Hematopoietic multipotent progenitor cell treated with erythropoietin and hydrocortisone succinate and interleukin-3 and kit ligand, for 17 days (in vitro differentiated cells): ENCODE measurements around the gene ZBTB5.
"Not testable (repeated sequence)": the region's sequence is repeated elsewhere in the genome, so short reads cannot be mapped to it uniquely, and the experiment has no call there.

Experiments used
- DNase-seq: peaks from one replicate; pipeline ENCODE4 v3.0.0-alpha.2; 2015; ENCODE audit warnings: low spot score

ZBTB5 gene

GRCh38 chr9:37465249-37466036 lies at the start of gene ZBTB5:
Gene ZBTB5, minus strand, starts transcription at chr9:37465450. Its CDS starts 22,899 bp downstream, at chr9:37442551.
- peak; percentile 98 for DNase-seq

GRCh38 chr9:37514999-37515398 lies 49.7 kb upstream of the ZBTB5 start:
- no peak for DNase-seq

GRCh38 chr9:37514415-37514814 lies 49.2 kb upstream of the ZBTB5 start:
- DNase-seq = not testable (repeated sequence)

GRCh38 chr9:37512437-37512836 lies 47.2 kb upstream of the ZBTB5 start:
- no peak for DNase-seq

GRCh38 chr9:37511016-37512010 lies 46.1 kb upstream of the ZBTB5 start:
- DNase-seq = no peak

- DNase-seq = not testable (repeated sequence)
Measured at GRCh38 chr9:37510053-37510452, 44.8 kb upstream of the ZBTB5 start.

GRCh38 chr9:37509536-37509935 lies 44.3 kb upstream of the ZBTB5 start:
- no peak for DNase-seq

- peak; percentile 30 for DNase-seq
Measured at GRCh38 chr9:37508834-37509206, 43.6 kb upstream of the ZBTB5 start.

- no peak for DNase-seq
Measured at GRCh38 chr9:37508135-37508833, 43.0 kb upstream of the ZBTB5 start.

- no peak for DNase-seq
Measured at GRCh38 chr9:37507566-37508134, 42.4 kb upstream of the ZBTB5 start.

- no peak for DNase-seq
Measured at GRCh38 chr9:37504605-37505004, 39.4 kb upstream of the ZBTB5 start.

GRCh38 chr9:37503736-37504135 lies 38.5 kb upstream of the ZBTB5 start:
- no peak for DNase-seq

GRCh38 chr9:37501957-37502596 lies 36.8 kb upstream of the ZBTB5 start:
- DNase-seq = no peak

- DNase-seq = no peak
Measured at GRCh38 chr9:37499297-37499696, 34.0 kb upstream of the ZBTB5 start.

GRCh38 chr9:37498457-37498856 lies 33.2 kb upstream of the ZBTB5 start:
- DNase-seq = no peak

- no peak for DNase-seq
Measured at GRCh38 chr9:37497320-37497719, 32.1 kb upstream of the ZBTB5 start.

- no peak for DNase-seq
Measured at GRCh38 chr9:37496020-37496419, 30.8 kb upstream of the ZBTB5 start.

GRCh38 chr9:37495571-37495970 lies 30.3 kb upstream of the ZBTB5 start:
- DNase-seq = no peak

GRCh38 chr9:37491939-37492338 lies 26.7 kb upstream of the ZBTB5 start:
- DNase-seq = no peak

- no peak for DNase-seq
Measured at GRCh38 chr9:37486616-37487548, 21.6 kb upstream of the ZBTB5 start.
